Activated naive CD4-positive, alpha-beta T cell treated with anti-CD3 and anti-CD28 coated beads, Interleukin-2, amount 50 U/mL, for 72 hours (primary cell): ENCODE results near the gene TBX21. TPM values are rescaled to one million over a fixed set of nuclear protein-coding genes. Genes with fewer than 3 reads are reported as not detected.

Source experiments
- ATAC-seq, 2 donors: fragments of 150-1000 bp; cut with Tn5 transposase; 2 replicates each; pipeline ENCODE4 v1.10.0; 2021; ENCODE audit warnings: mild to moderate bottlenecking in 2 of 2, moderate library complexity in 2 of 2
- DNase-seq, 2 donors: peaks; one replicate each; pipeline ENCODE4 v3.0.0; 2021 to 2022; ENCODE audit warnings: low spot score in 2 of 2
- H3K27ac Mint-ChIP-seq, 2 donors: one replicate each; pipeline ENCODE4 v1.8.0; 2022; ENCODE audit warnings: mild to moderate bottlenecking in 2 of 2, mixed read lengths in 2 of 2
- H3K36me3 Mint-ChIP-seq, 2 donors: one replicate each; pipeline ENCODE4 v1.8.0; 2022; ENCODE audit warnings: mixed read lengths in 2 of 2
- H3K9me3 Mint-ChIP-seq, 2 donors: one replicate each; pipeline ENCODE4 v1.8.0; 2022; ENCODE audit warnings: mixed read lengths in 2 of 2
- total RNA-seq, 2 donors: library from RNA; stranded (reverse); gene quantifications; one replicate each; pipeline ENCODE4 v1.2.3, GENCODE V29; 2022

Gene TBX21
- total RNA-seq, 2 donors from 2014 or later = 39.6 to 73.5 TPM

- ATAC-seq (no peak), DNase-seq (no peak)
- Mint-ChIP-seq H3K9me3 (no peaks in the 10 kb centered on the region), H3K27ac (peak overlapping the region; percentile 95 to 99), H3K36me3 (peaks cover 16 to 27% of the 10 kb centered on the region in 2 donors)
Measured at GRCh38 chr17:47707056-47707804, 25.8 kb upstream of the TBX21 start.

DNA sequence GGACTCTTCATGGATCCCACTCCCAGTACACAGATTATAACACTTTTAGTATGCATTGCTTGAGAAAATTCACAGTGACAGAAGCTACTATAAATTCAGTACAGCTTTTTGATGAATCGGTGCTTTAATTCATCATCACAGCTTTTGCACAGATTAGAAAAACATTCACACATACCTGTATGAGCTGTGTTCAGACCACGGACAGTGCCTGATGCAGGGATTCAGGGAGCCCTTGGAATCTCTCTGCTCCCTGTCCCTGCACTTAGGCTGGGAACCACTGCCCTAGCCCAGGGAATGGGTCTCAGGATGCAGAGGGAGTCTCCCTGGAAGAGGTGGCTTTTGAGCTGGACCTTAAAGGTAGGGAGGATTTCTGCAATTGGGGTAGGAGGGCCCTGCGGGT lies 25.2 kb upstream of the TBX21 start:
- Mint-ChIP-seq H3K27ac (no peak overlapping the region), H3K36me3 (peaks cover 16 to 27% of the 10 kb centered on the region in 2 donors), H3K9me3 (no peaks in the 10 kb centered on the region)
- DNase-seq (no peak), ATAC-seq (no peak)

GRCh38 chr17:47708312-47708863 lies 24.6 kb upstream of the TBX21 start:
- ATAC-seq (no peak), DNase-seq (no peak)
- Mint-ChIP-seq H3K27ac (no peak overlapping the region), H3K9me3 (no peaks in the 10 kb centered on the region), H3K36me3 (peaks cover 16 to 26% of the 10 kb centered on the region in 2 donors)

DNA sequence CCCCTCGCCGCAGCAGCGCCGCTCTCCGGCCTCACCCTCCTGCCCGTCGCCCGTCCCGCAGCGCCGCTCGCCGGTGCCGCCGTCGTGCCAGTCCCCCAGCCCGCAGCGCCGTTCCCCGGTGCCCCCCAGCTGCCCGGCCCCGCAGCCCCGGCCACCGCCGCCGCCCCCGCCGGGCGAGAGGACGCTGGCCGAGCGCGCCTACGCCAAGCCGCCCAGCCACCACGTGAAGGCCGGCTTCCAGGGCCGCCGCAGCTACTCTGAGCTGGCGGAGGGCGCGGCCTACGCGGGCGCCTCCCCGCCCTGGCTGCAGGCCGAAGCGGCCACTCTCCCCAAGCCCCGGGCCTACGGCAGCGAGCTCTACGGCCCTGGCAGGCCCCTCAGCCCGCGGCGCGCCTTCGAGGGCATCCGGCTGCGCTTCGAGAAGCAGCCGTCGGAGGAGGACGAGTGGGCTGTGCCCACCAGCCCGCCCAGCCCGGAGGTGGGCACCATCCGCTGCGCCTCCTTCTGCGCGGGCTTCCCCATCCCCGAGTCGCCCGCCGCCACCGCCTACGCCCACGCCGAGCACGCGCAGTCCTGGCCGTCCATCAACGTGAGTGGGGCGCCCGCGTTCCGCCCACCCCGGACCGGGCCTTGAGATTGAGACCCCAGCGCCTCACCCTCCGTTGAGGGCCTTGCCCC lies 24.0 kb upstream of the TBX21 start:
- no peak overlapping the region for H3K27ac Mint-ChIP-seq
- ATAC-seq (no peak), DNase-seq (no peak)
- H3K9me3 Mint-ChIP-seq = no peaks in the 10 kb centered on the region
- H3K36me3 Mint-ChIP-seq = peaks cover 14 to 20% of the 10 kb centered on the region in 2 donors

- Mint-ChIP-seq H3K9me3 (no peaks in the 10 kb centered on the region), H3K36me3 (peaks cover 8 to 17% of the 10 kb centered on the region in 2 donors), H3K27ac (no peak overlapping the region)
- no peak for DNase-seq
- no peak for ATAC-seq
Measured at GRCh38 chr17:47709594-47709993, 23.4 kb upstream of the TBX21 start.

DNA sequence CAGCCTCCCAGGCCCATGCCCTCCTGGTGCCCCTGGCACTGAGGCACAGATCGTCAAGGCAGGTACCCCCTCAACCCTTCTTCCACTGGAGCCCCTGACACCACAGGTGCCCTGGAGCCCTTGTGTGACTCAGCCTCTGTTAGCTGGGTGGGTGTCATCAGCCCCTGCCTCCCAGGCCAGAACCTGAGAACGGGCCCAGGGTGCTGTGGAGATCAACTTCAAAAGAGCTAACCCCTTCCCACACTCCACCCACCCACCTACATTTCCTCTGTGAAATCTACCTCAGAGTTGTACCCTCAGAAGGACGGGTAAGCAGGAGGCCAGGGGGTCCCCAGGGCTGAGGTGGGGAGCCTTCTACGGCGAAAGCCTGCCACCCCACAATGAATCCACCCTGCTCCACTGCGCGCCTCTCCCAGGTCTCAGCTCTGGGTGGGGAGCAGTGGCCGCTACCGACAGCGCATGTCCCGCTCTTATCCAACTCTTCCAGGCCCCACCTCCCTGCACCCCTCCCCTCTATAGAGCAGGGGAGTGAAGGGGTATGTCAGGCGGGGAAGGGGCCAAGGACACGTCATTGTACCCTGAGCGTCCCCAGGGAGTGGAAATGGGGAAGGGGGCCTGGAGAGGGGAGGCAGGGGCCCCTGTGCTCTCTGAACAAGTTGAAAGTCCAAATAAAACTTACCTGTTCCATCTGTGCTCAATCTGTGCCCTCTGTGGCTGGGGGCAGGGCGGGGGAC lies 21.5 kb upstream of the TBX21 start:
- Mint-ChIP-seq H3K27ac (peak overlapping the region in 1 of 2 donors; percentile 63), H3K9me3 (no peaks in the 10 kb centered on the region), H3K36me3 (peaks cover 0 to 10% of the 10 kb centered on the region in 2 donors)
- DNase-seq (no peak), ATAC-seq (no peak)

DNA sequence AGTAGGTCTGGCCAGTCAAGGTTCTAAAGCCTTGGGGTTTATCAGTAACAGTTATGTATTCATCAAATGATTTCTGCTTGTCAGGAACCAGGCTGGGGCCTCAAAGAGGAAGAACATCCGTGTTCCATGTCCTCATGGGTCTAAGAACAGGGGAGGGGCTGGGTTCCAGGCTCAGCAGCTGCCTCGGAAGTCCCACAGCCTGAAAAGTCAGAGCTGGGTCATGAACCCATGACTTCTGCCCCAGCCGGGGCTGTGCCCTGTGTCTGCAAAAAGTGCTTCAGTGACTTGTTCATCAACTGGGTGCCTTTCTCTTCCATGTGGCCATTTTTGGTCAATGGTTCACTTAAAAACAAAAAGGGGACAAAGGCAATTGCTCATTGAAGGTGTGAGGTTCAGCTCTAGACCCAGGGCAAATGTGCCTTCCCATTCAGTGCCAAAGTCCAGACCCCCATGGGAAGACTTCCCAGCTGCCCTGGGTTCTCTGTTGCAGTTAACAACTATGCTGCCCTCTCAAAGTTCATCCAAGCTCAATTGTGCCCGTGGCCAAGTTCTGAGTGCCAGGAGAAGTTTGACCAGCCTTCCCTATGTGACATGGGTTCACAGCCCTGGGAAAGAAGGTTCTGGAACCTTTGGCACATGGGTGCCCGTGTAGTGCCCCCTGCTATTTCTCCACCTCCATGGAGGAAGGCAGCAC lies 20.6 kb upstream of the TBX21 start:
- H3K36me3 Mint-ChIP-seq = peaks cover 0 to 10% of the 10 kb centered on the region in 2 donors
- DNase-seq = no peak
- no peaks in the 10 kb centered on the region for H3K9me3 Mint-ChIP-seq
- no peak overlapping the region for H3K27ac Mint-ChIP-seq
- no peak for ATAC-seq

GRCh38 chr17:47713980-47714700 lies 18.9 kb upstream of the TBX21 start:
- Mint-ChIP-seq H3K36me3 (peaks cover 0 to 10% of the 10 kb centered on the region in 2 donors), H3K9me3 (no peaks in the 10 kb centered on the region), H3K27ac (peak overlapping the region; percentile 60 to 100)
- ATAC-seq = no peak
- DNase-seq = no peak

DNA sequence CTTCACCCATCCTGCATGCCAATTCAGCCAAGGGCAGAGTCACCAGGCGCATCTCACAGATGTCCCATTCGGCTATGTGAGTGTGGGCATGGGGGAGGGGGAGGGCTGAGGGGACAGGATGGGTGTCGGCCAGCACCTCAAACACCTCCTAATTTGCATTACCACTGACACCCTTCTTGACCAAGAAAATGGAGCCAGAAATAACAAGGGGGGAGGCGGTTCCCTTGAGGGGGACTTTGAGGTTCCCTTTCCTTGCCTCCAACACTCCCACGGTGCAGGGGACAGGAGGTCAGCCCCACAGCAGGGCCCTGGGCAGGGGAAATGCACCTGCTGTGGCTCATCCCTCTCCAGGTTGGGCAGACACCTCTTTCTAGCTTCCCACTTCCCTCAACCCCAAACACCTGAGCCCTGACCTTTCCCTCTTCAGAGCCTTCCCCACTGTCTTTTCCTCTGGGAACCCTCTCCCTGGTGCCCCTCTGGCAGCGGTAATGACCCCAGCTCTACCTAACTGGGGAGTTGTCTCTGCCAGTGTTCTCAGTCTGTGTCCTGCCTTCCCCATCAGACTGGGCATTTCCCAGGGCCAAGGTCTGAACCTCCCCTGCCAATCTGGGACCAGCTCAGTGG lies 18.2 kb upstream of the TBX21 start:
- Mint-ChIP-seq H3K36me3 (peaks cover 0 to 10% of the 10 kb centered on the region in 2 donors), H3K27ac (peak overlapping the region; percentile 75 to 100), H3K9me3 (no peaks in the 10 kb centered on the region)
- DNase-seq = no peak
- ATAC-seq = no peak

DNA sequence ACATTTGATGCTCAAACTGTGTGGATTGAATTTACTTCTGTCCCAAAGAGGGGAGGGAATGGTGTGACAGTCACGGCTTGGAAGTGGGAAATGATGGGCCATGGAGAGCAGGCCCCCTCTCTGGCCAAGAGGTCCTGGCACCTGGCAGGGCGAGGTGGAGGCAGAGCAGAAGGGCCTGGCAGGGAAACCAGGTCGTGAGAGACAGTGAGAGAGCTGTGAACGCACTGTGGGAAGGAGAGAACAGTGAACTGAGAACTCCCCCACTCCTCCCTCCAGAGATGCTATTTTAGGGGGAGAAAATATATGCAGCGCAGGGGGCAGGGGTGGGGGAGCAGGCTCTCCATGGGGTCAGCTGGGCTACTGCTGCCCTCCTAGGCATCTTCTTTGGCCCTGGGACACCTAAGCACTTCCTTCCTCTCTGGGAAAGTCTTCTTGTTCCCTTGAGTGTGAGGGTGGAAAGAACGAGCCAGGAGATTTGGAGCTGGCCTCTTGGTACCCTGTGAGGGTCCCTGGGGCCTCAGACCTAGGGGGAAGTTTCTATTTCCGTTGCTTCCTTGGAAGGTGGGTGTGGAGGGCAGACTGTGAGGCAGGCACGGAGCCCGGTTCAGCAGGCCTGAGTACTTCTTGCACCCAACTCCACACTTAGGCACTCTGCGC lies 17.2 kb upstream of the TBX21 start:
- Mint-ChIP-seq H3K9me3 (no peaks in the 10 kb centered on the region), H3K36me3 (peaks cover 0 to 3% of the 10 kb centered on the region in 2 donors)

DNA sequence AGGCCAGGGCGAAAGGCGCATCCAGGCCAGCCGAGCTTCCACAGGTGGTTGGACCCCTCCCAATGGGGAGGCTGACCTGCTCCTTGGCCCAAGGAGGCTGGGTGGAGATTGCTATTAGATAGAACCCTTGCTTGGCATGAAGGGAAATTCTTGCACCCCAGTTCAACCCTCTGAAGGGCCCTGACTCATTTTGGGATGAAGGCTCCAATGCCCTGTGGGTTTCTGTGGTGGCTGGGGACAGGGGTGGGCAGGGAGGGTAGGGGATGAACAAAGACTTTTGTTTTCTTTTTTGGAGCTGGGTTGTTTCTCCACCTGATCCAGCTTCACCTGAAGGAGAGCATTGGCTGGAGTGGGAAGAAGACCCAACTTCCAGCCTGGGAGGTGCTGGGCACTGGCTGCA lies 16.7 kb upstream of the TBX21 start:
- no peak for ATAC-seq
- DNase-seq = no peak
- no peaks in the 10 kb centered on the region for H3K36me3 Mint-ChIP-seq
- no peaks in the 10 kb centered on the region for H3K9me3 Mint-ChIP-seq
- peak overlapping the region; percentile 93 to 100 for H3K27ac Mint-ChIP-seq

More for the DNA sequence above, 17.2 kb upstream of the TBX21 start:
- peak overlapping the region; percentile 75 to 100 for H3K27ac Mint-ChIP-seq
- no peak for DNase-seq
- ATAC-seq = no peak

GRCh38 chr17:47717261-47717697 lies 15.8 kb upstream of the TBX21 start:
- Mint-ChIP-seq H3K9me3 (no peaks in the 10 kb centered on the region), H3K36me3 (no peaks in the 10 kb centered on the region), H3K27ac (peak overlapping the region; percentile 100)
- ATAC-seq = no peak
- DNase-seq = peak in 1 of 2 donors; percentile 46

- H3K9me3 Mint-ChIP-seq = no peaks in the 10 kb centered on the region
- peak overlapping the region; percentile 100 for H3K27ac Mint-ChIP-seq
- H3K36me3 Mint-ChIP-seq = no peaks in the 10 kb centered on the region
- DNase-seq (peak in 1 of 2 donors; percentile 72), ATAC-seq (peak; percentile 5 to 7)
Measured at GRCh38 chr17:47717979-47718621, 14.9 kb upstream of the TBX21 start.

DNA sequence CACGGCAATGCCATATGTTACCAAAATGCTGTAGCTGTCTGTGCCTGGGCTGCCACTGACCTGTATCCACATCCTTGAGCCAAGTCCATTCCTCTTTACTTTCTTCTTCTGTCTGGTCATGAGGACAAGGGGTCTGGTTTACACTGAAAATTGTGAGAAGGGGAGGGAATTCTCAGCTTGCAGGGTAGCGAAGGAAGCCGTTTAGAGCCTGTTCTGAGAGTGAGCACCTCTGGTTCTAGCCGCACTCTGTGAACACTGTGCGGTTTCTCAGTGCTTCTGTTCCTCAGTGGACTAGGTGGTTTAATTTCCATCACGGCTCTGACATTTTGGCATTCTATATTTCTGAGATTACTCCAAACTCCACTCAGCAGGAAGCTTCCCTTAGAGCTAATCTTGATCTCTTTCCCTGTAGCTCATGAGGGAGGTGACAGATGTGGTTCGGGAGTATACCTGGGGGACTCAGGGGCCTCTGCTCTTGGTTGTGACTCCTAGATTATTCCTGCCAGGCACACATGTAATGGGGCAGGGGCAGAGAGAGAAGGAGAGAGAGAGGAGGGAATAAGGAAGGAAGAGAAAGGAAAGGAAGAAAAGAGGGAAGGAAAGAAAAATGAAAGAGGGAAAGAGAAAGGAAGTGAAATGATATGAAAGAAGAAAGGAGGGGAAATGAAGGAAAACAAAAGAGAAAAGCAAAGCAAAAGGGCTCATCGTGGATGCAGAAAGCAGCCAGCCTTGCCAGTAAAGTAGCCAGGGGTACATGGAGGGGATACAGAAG lies 14.2 kb upstream of the TBX21 start:
- Mint-ChIP-seq H3K36me3 (no peaks in the 10 kb centered on the region), H3K9me3 (no peaks in the 10 kb centered on the region), H3K27ac (peak overlapping the region; percentile 100)
- no peak for DNase-seq
- ATAC-seq = no peak
